Measurements from ENCODE around the gene ENO1. TPM values are rescaled to one million over a fixed set of nuclear protein-coding genes. Genes with fewer than 3 reads are reported as not detected.

The ENO1 gene
- total and polyA plus RNA-seq, 2 of the 8 experiments (the other 6 are each of a cell fraction or from before 2014, with no cell fraction given): 1,763 to 2,117 TPM

- Histone ChIP-seq H4K91ac (replicated peaks; ENCODE audit: insufficient read length, low read length) (no peak overlapping the region), H3K4me1 (replicated peaks in 1 of 4; ENCODE audit: control insufficient read depth in 3 of 4, insufficient read depth in 4 of 4, low read length in 3 of 4) (peaks cover 12 to 34% (median 18%) of the 10 kb centered on the region in 4 experiments), H2BK20ac (ENCODE audit: low read length) (no peak overlapping the region), H3K4me3 (ENCODE audit: extremely low read depth in 1 of 4, insufficient read depth in 2 of 4, low read depth in 3 of 4, low read length in 4 of 4) (peak overlapping the region in 1 of 4 experiments; percentile 92; a peak in 3 of 8 replicates), H3K4me2 (ENCODE audit: insufficient read depth in 1 of 2, low read depth in 2 of 2, low read length in 2 of 2) (peak overlapping the region; percentile 37 to 54), H2BK5ac (ENCODE audit: low read depth, low read length) (no peak overlapping the region), H3K36me3 (ENCODE audit: control insufficient read depth in 2 of 4, insufficient read depth in 4 of 4, low read length in 3 of 4) (peaks cover 38 to 70% (median 53%) of the 10 kb centered on the region in 4 experiments), H3K79me2 (ENCODE audit: control insufficient read depth in 1 of 2, insufficient read depth in 2 of 2, low read length in 2 of 2) (peaks cover 38 to 82% of the 10 kb centered on the region in 2 experiments), H3K27me3 (replicated peaks in 1 of 4; ENCODE audit: control insufficient read depth in 3 of 4, extremely low read depth in 1 of 4, insufficient read depth in 3 of 4, low read length in 3 of 4) (no peaks in the 10 kb centered on the region), H3K4ac (replicated peaks; ENCODE audit: insufficient read length, low read depth, low read length) (no peak overlapping the region), H3K18ac (ENCODE audit: extremely low read depth, low read length) (no peak overlapping the region), H3K23me2 (ENCODE audit: low read depth, low read length) (peaks cover 2% of the 10 kb centered on the region; the same call in 1 of the 2 replicates), H3K9ac (replicated peaks in 1 of 4; ENCODE audit: extremely low read depth in 1 of 4, low read depth in 3 of 4, low read length in 3 of 4) (no peak overlapping the region), H3K56ac (replicated peaks; ENCODE audit: insufficient read length, low read depth, low read length) (no peak overlapping the region), H4K20me1 (replicated peaks in 1 of 2; ENCODE audit: control insufficient read depth in 1 of 2, insufficient read depth in 2 of 2, low read length in 2 of 2) (peaks cover 31 to 35% of the 10 kb centered on the region in 2 experiments), H3K9me3 (ENCODE audit: insufficient read depth in 2 of 2, low read depth in 1 of 2, low read length in 1 of 2) (no peaks in the 10 kb centered on the region), H2AK5ac (ENCODE audit: low read depth, low read length) (no peak overlapping the region), H4K8ac (ENCODE audit: extremely low read depth, insufficient read depth, low read length) (no peak overlapping the region), H2BK12ac (ENCODE audit: low read depth, low read length) (no peak overlapping the region), H2BK120ac (replicated peaks; ENCODE audit: low read depth, low read length) (no peak overlapping the region), H3K23ac (ENCODE audit: insufficient read length) (no peak overlapping the region), H3K14ac (ENCODE audit: insufficient read length) (no peak overlapping the region), H4K5ac (ENCODE audit: insufficient read length, low read depth, low read length) (no peak overlapping the region), H2AFZ (ENCODE audit: low read length) (no peak overlapping the region), H3K27ac (ENCODE audit: low read depth, low read length) (no peak overlapping the region; the same call in 1 of the 2 replicates), H2BK15ac (ENCODE audit: low read length) (no peak overlapping the region), H3K79me1 (ENCODE audit: low read depth, low read length) (peaks cover 8% of the 10 kb centered on the region)
- 85% methylated on average over 7 of the region's 7 CpGs; no CpG with 5 or more reads in 1 of the 2 experiments for WGBS, 2 experiments (ENCODE audit: extremely low coverage in 1 of 2, insufficient coverage in 1 of 2, insufficient read length in 1 of 2, insufficient replicate concordance in 2 of 2, low coverage in 1 of 2, low lambda C conversion rate in 2 of 2, missing lambda C conversion rate in 1 of 2)
- FAIRE-seq (no peak), DNase-seq (ENCODE audit: low read depth in 1 of 2, low spot score in 2 of 2) (no peak)
- POLR2A ChIA-PET (ENCODE audit: partially characterized antibody): interaction anchor here (0.6 to 29.3 kb wide), 7 partner anchors 8 to 129 kb away, joined by 3 to 880 read pairs (median 7); no protein-coding TSS in a partner anchor
- CTCF ChIA-PET (ENCODE audit: partially characterized antibody): interaction anchor here (1.2 to 5.2 kb wide), 2 partner anchors 9 to 12 kb away, joined by 3 to 47 read pairs; no protein-coding TSS in a partner anchor
- TF ChIP-seq POLR2AphosphoS5 (IDR thresholded peaks at IDR 0.05; ENCODE audit: low read depth, low read length): peak; percentile 36
Measured at GRCh38 chr1:8875216-8875861, 3.1 kb downstream of the ENO1 start.

All from H1 (cell line).